Fibroblast of villous mesenchyme (primary cell): Measurements from ENCODE around the gene SLC50A1. TPM values are rescaled to one million over a fixed set of nuclear protein-coding genes. Genes with fewer than 3 reads are reported as not detected.

Experiments used
- DNase-seq: peaks from one replicate; pipeline ENCODE4 v3.0.0-alpha.2; 2010; ENCODE audit warnings: low read depth
- H3K4me3 ChIP-seq: 2 replicates; pipeline ENCODE4 v1.5.1; 2011; ENCODE audit warnings: low read depth, mild to moderate bottlenecking, low read length
- total RNA-seq: library from RNA; depleted of rRNA; stranded (reverse); fragments of >200 nt; gene quantifications from 2 replicates; pipeline ENCODE4 v1.2.3, GENCODE V29; 2012
- TF ChIP-seq, protein P1 (sequence below): IDR thresholded peaks from 2 replicates; pipeline ENCODE4 v1.5.1; 2012; ENCODE audit warnings: low read depth, mild to moderate bottlenecking, low read length; ENCODE audit not compliant: insufficient read depth

Gene SLC50A1
- total RNA-seq, 1 donor: 58.7 TPM

DNA sequence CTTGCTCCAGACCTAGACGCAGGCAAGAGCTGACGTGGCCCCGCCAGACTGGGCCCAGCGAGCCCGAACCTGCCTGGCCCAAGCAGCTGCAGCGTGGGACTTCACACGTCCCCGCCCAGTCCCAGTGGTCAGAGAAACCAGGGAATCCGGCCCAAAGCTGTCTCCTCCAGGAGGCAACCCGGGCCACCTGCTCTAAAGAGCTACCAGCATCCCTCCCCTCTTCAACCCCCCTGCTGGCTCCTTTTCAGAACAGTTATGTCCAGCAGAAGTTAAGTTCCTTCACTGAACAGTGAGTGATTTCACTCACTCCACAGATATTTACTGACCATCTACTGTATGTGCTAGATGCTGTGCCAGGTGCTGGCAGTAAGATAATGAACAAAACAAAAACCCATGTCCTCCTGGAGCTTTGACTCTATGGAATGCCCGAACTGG, 10.1 kb upstream of the SLC50A1 start:
- TF ChIP-seq, protein P1, sequence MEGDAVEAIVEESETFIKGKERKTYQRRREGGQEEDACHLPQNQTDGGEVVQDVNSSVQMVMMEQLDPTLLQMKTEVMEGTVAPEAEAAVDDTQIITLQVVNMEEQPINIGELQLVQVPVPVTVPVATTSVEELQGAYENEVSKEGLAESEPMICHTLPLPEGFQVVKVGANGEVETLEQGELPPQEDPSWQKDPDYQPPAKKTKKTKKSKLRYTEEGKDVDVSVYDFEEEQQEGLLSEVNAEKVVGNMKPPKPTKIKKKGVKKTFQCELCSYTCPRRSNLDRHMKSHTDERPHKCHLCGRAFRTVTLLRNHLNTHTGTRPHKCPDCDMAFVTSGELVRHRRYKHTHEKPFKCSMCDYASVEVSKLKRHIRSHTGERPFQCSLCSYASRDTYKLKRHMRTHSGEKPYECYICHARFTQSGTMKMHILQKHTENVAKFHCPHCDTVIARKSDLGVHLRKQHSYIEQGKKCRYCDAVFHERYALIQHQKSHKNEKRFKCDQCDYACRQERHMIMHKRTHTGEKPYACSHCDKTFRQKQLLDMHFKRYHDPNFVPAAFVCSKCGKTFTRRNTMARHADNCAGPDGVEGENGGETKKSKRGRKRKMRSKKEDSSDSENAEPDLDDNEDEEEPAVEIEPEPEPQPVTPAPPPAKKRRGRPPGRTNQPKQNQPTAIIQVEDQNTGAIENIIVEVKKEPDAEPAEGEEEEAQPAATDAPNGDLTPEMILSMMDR: no peak
- no peak for DNase-seq
- no peak overlapping the region for H3K4me3 ChIP-seq

- peak overlapping the region; percentile 60 for H3K4me3 ChIP-seq
- peak; percentile 33 for DNase-seq
- TF ChIP-seq, protein P1: no peak
Measured at GRCh38 chr1:155125946-155126555, 9.6 kb upstream of the SLC50A1 start.

DNA sequence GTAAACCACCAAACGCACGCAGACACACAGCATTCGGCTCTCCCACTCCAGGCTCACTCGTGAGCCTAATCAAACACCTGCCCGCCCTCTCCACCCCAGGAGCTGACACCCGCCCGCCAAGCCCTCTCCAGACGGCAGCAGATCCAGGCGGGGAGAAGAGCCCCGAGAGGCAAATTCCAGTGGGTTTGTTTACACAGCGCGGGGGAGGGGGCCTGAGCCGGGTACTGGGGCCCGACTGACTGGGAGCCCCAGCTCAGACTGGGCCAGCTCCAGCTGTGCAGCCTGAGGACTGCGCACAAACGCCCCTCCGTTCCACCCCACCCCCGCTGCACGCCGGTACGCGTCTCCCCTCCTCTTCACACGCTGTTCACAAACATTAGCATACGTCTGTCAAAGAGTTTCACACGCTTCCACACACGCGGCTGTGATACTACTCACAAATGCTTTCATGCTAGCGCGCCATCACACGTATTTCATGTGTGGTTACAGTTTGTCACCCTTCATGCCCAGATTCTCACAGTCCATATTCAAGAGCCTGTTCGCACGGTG, 9.0 kb upstream of the SLC50A1 start:
- DNase-seq: peak; percentile 28
- TF ChIP-seq, protein P1: no peak
- peak overlapping the region; percentile 60 for H3K4me3 ChIP-seq

- peak within 1 kb of the TSS; percentile 60 for H3K4me3 ChIP-seq
- DNase-seq: peak; percentile 51
- TF ChIP-seq, protein P1: no peak
Measured at GRCh38 chr1:155127105-155127966, 8.3 kb upstream of the SLC50A1 start, which contains the start of gene EFNA1. EFNA1 (plus strand) TSS chr1:155127876; CDS start chr1:155127978, 102 bp downstream.

GRCh38 chr1:155127967-155128754, 7.5 kb upstream of the SLC50A1 start:
- peak; percentile 16 for DNase-seq
- H3K4me3 ChIP-seq: peak overlapping the region; percentile 53
- TF ChIP-seq, protein P1: no peak

DNA sequence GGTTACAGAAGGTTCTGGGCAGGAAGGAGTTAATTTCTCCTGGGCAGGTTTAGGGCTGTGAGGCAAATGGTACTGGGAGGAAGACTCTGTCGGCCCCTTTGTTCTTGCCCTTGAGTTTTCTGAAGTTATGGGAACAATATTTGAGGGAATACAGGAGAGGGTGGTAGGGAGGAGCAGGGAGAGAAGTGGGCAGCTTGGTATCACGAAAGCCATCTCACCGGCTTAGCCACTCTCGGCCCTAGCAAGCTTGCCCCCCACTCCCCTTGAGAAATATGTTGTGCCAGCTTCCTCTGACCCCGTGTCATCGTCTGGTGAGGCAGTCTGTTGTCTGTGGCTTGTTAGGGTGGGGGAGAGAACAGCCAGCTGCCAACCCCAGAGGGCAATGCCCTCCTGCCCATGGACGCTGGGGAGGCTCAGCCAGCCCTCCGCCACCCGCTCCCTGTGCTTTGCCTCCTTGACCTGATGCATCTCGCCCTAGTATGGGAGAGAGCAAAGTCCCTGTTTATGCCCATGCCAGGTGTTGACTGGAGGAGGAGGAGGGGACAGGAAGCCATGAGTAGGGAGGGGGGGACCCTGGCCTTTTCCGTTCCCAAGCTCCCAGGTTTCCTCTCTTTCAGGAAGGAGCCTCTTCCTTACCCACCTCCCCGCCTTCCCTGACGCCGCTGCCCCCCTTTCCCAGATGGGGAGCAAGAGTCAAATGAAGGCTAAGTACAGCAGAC, 6.7 kb upstream of the SLC50A1 start:
- no peak for DNase-seq
- TF ChIP-seq, protein P1: no peak
- H3K4me3 ChIP-seq: no peak overlapping the region
